Keratinocyte (primary cell): Measurements from ENCODE around the gene NPHP1. TPM values are rescaled to one million over a fixed set of nuclear protein-coding genes. Genes with fewer than 3 reads are reported as not detected.

Experiments used
- DNase-seq: peaks from one replicate; pipeline ENCODE4 v3.0.0-alpha.2; 2011; ENCODE audit warnings: low read depth, missing footprints, low spot score
- FAIRE-seq: peaks from 2 replicates; lab custom pipeline; 2011; peaks lifted over from hg19 to GRCh38; lab: Jason Lieb, UNC
- H2AFZ ChIP-seq: 2 replicates; pipeline ENCODE4 v1.6.0; 2012; ENCODE audit warnings: low read length, control low read depth, inconsistent platforms; ENCODE audit not compliant: control insufficient read depth
- H3K27ac ChIP-seq: 2 replicates; pipeline ENCODE4 v1.5.1; 2011; ENCODE audit warnings: low read length; ENCODE audit not compliant: control insufficient read depth, insufficient read depth
- H3K27me3 ChIP-seq: 3 replicates; pipeline ENCODE4 v1.6.0; 2011; ENCODE audit warnings: low read length; ENCODE audit not compliant: control insufficient read depth, insufficient read depth; ENCODE audit errors: extremely low read depth
- H3K36me3 ChIP-seq, 2 experiments: 2 replicates in 1 of 2; 3 replicates in 1 of 2; pipeline ENCODE4 v1.5.1; 2011; ENCODE audit warnings: low read length in 2 of 2, mild to moderate bottlenecking in 1 of 2; ENCODE audit not compliant: control insufficient read depth in 2 of 2, insufficient read depth in 2 of 2; ENCODE audit errors: extremely low read depth in 1 of 2
- H3K4me1 ChIP-seq: 3 replicates; pipeline ENCODE4 v1.5.1; 2011; ENCODE audit warnings: low read length; ENCODE audit not compliant: control insufficient read depth, insufficient read depth; ENCODE audit errors: extremely low read depth
- H3K4me2 ChIP-seq: 3 replicates; pipeline ENCODE4 v1.6.0; 2011; ENCODE audit warnings: low read depth, low read length; ENCODE audit not compliant: control insufficient read depth, insufficient read depth; ENCODE audit errors: extremely low read depth
- H3K4me3 ChIP-seq, 3 experiments: fragments of 200-600 bp in 1 of 3; sonication (generic) in 1 of 3; 2 replicates in 2 of 3; 3 replicates in 1 of 3; pipeline ENCODE4 v1.5.1; 2011 to 2016; ENCODE audit warnings: low read length in 3 of 3, mild to moderate bottlenecking in 3 of 3, control low read depth in 2 of 3, inconsistent platforms in 1 of 3, low read depth in 1 of 3, mixed read lengths in 1 of 3, mixed run types in 1 of 3, moderate library complexity in 1 of 3; ENCODE audit not compliant: control insufficient read depth in 2 of 3, insufficient read depth in 2 of 3; ENCODE audit errors: extremely low read depth in 1 of 3
- H3K79me2 ChIP-seq: 2 replicates; pipeline ENCODE4 v1.6.0; 2012; ENCODE audit warnings: low read length; ENCODE audit not compliant: control insufficient read depth, insufficient read depth
- H3K9ac ChIP-seq: 3 replicates; pipeline ENCODE4 v1.6.0; 2011; ENCODE audit warnings: low read length; ENCODE audit not compliant: control insufficient read depth, insufficient read depth; ENCODE audit errors: extremely low read depth
- H3K9me1 ChIP-seq: 3 replicates; pipeline ENCODE4 v1.6.0; 2011; ENCODE audit warnings: low read length; ENCODE audit not compliant: control insufficient read depth, insufficient read depth; ENCODE audit errors: extremely low read depth
- H3K9me3 ChIP-seq: 2 replicates; pipeline ENCODE4 v1.5.1; 2012; ENCODE audit warnings: low read depth, low read length; ENCODE audit not compliant: control insufficient read depth
- H4K20me1 ChIP-seq: 3 replicates; pipeline ENCODE4 v1.6.0; 2011; ENCODE audit warnings: low read length; ENCODE audit not compliant: control insufficient read depth, insufficient read depth; ENCODE audit errors: extremely low read depth
- CTCF ChIP-seq, 3 experiments: IDR thresholded peaks in 1 of 3; conservative IDR thresholded peaks in 1 of 3; optimal IDR thresholded peaks in 1 of 3; 2 replicates in 2 of 3; 3 replicates in 1 of 3; pipeline versions ENCODE3 to v1.5.1; 2011; ENCODE audit warnings: low read length in 3 of 3, mild to moderate bottlenecking in 3 of 3, moderate library complexity in 2 of 3, control low read depth in 1 of 3, inconsistent platforms in 1 of 3; ENCODE audit not compliant: insufficient read depth in 2 of 3; ENCODE audit errors: extremely low read depth in 1 of 3
- EZH2 ChIP-seq: IDR thresholded peaks from one replicate; pipeline ENCODE4 v1.6.1; 2012; ENCODE audit warnings: inconsistent platforms, mild to moderate bottlenecking, low read length, moderate library complexity
- dilution Hi-C: fragments of 300-500 bp; cut with MboI; formaldehyde crosslinking; loops from one replicate; pipeline ENCODE4 v1.7.0; 2020; ENCODE audit warnings: low sequenced_read_pairs; ENCODE audit not compliant: extremely low pct_ligation_motif_present
- polyA plus RNA-seq, 5 experiments: library from polyadenylated mRNA; depleted of rRNA in 3 of 5; stranded (reverse) in 3 of 5; stranded (forward) in 1 of 5; unstranded in 1 of 5; fragments of >200 nt; gene quantifications; 1 replicate in 1 of 5; 2 replicates in 3 of 5; 3 replicates in 1 of 5; pipeline versions ENCODE4 v1.2.1 to v1.2.3, GENCODE V29; 2011 to 2012; ENCODE audit warnings: missing spikeins in 2 of 5, low read depth in 1 of 5, low replicate concordance in 1 of 5

Gene NPHP1
- polyA plus RNA-seq, 1 donor (not counting 4 experiments of a cell fraction or from before 2014, with no cell fraction given): 8.1 TPM

- Histone ChIP-seq H3K79me2 (no peaks in the 10 kb centered on the region), H3K4me3 (no peak overlapping the region), H2AFZ (no peak overlapping the region), H3K27me3 (no peaks in the 10 kb centered on the region), H3K27ac (no peak overlapping the region), H3K4me1 (peaks cover 7% of the 10 kb centered on the region), H3K36me3 (no peaks in the 10 kb centered on the region), H3K9me3 (no peaks in the 10 kb centered on the region), H3K9ac (no peak overlapping the region), H3K4me2 (no peak overlapping the region), H3K9me1 (no peaks in the 10 kb centered on the region), H4K20me1 (no peaks in the 10 kb centered on the region)
- dilution Hi-C loops: no loop called here
- FAIRE-seq (no peak), DNase-seq (no peak)
- TF ChIP-seq CTCF (optimal IDR thresholded peaks at IDR 0.05 in 1 of 3, IDR thresholded peaks at IDR 0.05 in 1 of 3, conservative IDR thresholded peaks at IDR 0.05 in 1 of 3; ENCODE audit: extremely low read depth in 1 of 3, insufficient read depth in 2 of 3, low read length in 3 of 3): no peak
- no peak for TF ChIP-seq EZH2
Observed at GRCh38 chr2:110131166-110131565, 73.6 kb downstream of the NPHP1 start.

- FAIRE-seq: no peak
Observed at GRCh38 chr2:110130757-110131156, 74.1 kb downstream of the NPHP1 start.

More at GRCh38 chr2:110130757-110131156, 74.1 kb downstream of the NPHP1 start:
- Histone ChIP-seq H3K27me3 (no peaks in the 10 kb centered on the region), H3K4me3 (no peak overlapping the region), H3K27ac (no peak overlapping the region), H2AFZ (peak overlapping the region; percentile 6), H3K9ac (no peak overlapping the region), H3K4me2 (no peak overlapping the region), H4K20me1 (no peaks in the 10 kb centered on the region), H3K36me3 (no peaks in the 10 kb centered on the region), H3K79me2 (no peaks in the 10 kb centered on the region), H3K9me1 (no peaks in the 10 kb centered on the region), H3K9me3 (no peaks in the 10 kb centered on the region), H3K4me1 (peaks cover 11% of the 10 kb centered on the region)
- no peak for TF ChIP-seq EZH2
- TF ChIP-seq CTCF (optimal IDR thresholded peaks at IDR 0.05 in 1 of 3, IDR thresholded peaks at IDR 0.05 in 1 of 3, conservative IDR thresholded peaks at IDR 0.05 in 1 of 3; ENCODE audit: extremely low read depth in 1 of 3, insufficient read depth in 2 of 3, low read length in 3 of 3): no peak
- dilution Hi-C loops: no loop called here
- no peak for DNase-seq
